Measurements from ENCODE around the gene LETM1. TPM values are rescaled to one million over a fixed set of nuclear protein-coding genes. Genes with fewer than 3 reads are reported as not detected.

The LETM1 gene
- total and polyA plus RNA-seq, 2 donors (not counting 3 experiments of a cell fraction or from before 2014, with no cell fraction given): 25.6 to 62.5 TPM

- CTCF ChIA-PET: interaction anchor here (1.2 to 1.5 kb wide), 3 partner anchors 12 to 85 kb away, joined by 3 to 7 read pairs (median 3); no protein-coding TSS in a partner anchor
- no TSS peak for BruUV-seq (replicated peaks)
Measured at GRCh38 chr4:1830642-1831228, 25.2 kb downstream of the LETM1 start.

More at GRCh38 chr4:1830642-1831228, 25.2 kb downstream of the LETM1 start:
- Histone ChIP-seq H3K4me3 (replicated peaks in 1 of 3; ENCODE audit: insufficient read depth in 1 of 3, low read depth in 1 of 3, low read length in 3 of 3) (no peak overlapping the region), H3K79me2 (ENCODE audit: control insufficient read depth, insufficient read depth, low read length) (no peaks in the 10 kb centered on the region), H3K27ac (ENCODE audit: insufficient read depth, low read depth, low read length) (no peak overlapping the region), H3K9me1 (replicated peaks; ENCODE audit: control insufficient read depth, extremely low read depth, insufficient read depth, low read length) (no peaks in the 10 kb centered on the region), H4K20me1 (replicated peaks; ENCODE audit: control insufficient read depth, extremely low read depth, insufficient read depth, low read length) (no peaks in the 10 kb centered on the region), H3K9me3 (replicated peaks; ENCODE audit: control insufficient read depth, insufficient read depth, low read length) (no peaks in the 10 kb centered on the region), H3K27me3 (ENCODE audit: control insufficient read depth in 2 of 2, insufficient read depth in 2 of 2, low read length in 2 of 2) (no peaks in the 10 kb centered on the region), H3K4me2 (ENCODE audit: insufficient read depth, low read length) (no peak overlapping the region), H2AFZ (ENCODE audit: low read depth, low read length) (no peak overlapping the region), H3K9ac (replicated peaks; ENCODE audit: extremely low read depth, insufficient read depth, low read length) (no peak overlapping the region), H3K36me3 (ENCODE audit: control insufficient read depth in 2 of 2, extremely low read depth in 1 of 2, insufficient read depth in 2 of 2, low read length in 2 of 2) (peaks cover 14 to 48% of the 10 kb centered on the region in 2 experiments), H3K4me1 (ENCODE audit: control insufficient read depth, extremely low read depth, insufficient read depth, low read length) (no peaks in the 10 kb centered on the region)
- POLR2A ChIA-PET: no interaction called here
- TF ChIP-seq POLR2A (IDR thresholded peaks at IDR 0.05; ENCODE audit: low read depth, low read length) (no peak), MAX (IDR thresholded peaks at IDR 0.05; ENCODE audit: insufficient read depth, insufficient read length) (no peak), CTCF (IDR thresholded peaks at IDR 0.05; ENCODE audit: extremely low read depth in 1 of 2, insufficient read depth in 1 of 2, low read depth in 1 of 2, low read length in 2 of 2) (no peak), GATA2 (IDR thresholded peaks at IDR 0.05; ENCODE audit: insufficient read depth, insufficient read length, low read depth, low read length) (no peak), JUN (IDR thresholded peaks at IDR 0.05; ENCODE audit: borderline replicate concordance, insufficient read depth, insufficient read length, low read depth) (no peak), FOS (IDR thresholded peaks at IDR 0.05; ENCODE audit: borderline replicate concordance, insufficient read depth, low read length) (no peak), EZH2 (IDR thresholded peaks at IDR 0.05; ENCODE audit: borderline replicate concordance, low read depth, low read length, severe bottlenecking) (no peak)
- DNase-seq (ENCODE audit: low read depth, low spot score) (no peak), FAIRE-seq (no peak)
- dilution Hi-C loops (cut with MboI; ENCODE audit: extremely low pct_ligation_motif_present, low sequenced_read_pairs): no loop called here
- intact Hi-C loops (cut with micrococcal nuclease): no loop called here

Data from endothelial cell of umbilical vein (primary cell).